ENCODE data around the gene CCDC33.

The CCDC33 gene

DNA sequence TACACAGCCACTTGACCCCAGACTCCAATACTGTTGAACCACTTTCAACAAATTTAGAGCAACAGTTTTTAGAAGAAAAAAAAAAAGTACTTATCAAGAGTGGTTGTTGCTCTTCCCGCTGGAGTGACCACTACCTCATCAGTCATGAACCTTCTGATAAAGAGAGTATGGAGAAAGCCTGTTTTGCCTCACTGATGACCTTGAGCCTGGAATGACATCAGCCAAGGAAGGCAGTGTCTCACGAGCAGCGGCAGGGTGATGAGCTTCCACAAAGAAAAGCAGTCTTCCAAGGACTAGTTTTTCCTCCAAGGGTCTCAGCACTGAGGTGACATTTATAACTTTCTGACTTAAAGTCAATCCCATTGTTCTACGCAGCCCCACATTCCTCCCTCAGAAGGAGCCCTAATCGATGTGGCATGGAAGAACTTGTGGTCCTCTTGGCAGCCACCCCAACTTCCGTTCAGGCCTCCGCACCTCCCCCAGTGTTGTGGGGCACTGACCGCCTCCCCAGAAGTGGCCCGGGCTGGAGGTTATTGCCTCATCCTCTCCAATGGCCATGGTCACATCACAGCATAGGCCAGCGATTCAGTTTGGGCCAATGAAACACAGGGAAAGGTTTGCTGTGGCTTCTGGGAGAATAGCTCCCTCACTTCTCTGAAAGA is 133.1 kb downstream of the CCDC33 start:
- DNase-seq, result no peak

DNA sequence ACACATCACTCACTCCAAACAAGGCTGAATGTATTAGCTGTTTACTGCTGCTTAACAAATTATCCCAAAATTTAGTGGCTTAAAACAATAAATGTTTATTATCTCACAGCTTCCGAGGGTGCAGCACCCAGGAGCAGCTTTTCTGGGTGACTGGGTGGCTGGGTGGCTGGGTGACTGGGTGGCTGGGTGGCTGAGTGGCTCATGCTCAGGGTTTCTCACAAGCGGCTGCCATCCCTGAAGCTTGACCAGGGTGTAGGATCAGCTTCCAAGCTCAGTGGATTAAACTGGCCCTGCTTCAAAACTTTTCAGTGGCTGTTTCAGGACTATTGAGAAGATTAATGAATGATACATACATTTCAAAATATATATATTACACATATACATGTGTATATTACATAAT is 133.6 kb downstream of the CCDC33 start:
- no peak for DNase-seq

DNA sequence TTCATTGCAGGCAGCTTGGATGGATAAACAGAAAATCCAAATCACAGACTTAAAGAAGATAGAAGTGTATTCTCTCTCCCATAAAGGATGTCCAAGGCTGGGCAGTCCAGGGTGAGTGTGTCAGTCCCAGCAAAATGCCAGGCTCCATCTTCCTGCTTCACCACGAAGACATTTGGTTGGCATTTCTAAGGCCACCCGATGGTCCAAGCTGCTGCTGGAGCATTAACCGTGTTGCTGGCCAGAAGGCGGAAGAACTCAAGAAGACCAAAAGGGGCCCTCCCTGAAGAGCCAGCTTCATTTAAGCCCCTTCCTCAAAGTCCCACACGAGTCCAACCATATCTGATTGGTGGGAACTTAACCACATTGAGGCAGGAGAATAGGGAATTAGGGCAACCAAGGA is 134.3 kb downstream of the CCDC33 start:
- no peak for DNase-seq

DNA sequence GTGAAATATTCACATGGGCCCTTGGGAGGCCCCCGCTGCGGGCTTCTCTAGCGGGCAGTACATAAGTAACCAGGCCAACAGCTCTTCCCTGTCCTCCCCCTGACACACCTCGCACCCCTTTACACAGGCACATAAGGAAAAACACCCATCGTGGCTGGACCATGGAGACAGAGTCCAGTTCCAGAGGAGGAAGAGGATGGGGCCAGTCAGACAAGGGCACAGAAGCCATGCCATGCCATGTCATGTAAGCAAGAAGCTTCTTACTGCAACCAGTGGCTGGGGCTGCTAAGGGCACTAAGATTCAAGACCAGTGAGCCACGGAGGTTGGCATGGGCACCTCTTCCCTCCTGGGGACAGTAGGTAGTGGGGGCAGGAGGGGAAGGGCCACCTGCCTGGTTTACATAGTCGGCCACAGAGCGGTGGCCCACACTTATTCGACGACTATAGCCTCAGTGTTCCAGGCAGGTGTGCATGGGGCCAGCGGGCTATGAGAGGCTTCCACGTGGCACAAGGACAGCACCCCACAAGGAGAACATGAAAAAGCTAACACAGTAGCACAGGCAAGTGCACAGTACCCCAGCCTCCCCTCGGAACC is 137.0 kb downstream of the CCDC33 start:
- no peak for DNase-seq

DNA sequence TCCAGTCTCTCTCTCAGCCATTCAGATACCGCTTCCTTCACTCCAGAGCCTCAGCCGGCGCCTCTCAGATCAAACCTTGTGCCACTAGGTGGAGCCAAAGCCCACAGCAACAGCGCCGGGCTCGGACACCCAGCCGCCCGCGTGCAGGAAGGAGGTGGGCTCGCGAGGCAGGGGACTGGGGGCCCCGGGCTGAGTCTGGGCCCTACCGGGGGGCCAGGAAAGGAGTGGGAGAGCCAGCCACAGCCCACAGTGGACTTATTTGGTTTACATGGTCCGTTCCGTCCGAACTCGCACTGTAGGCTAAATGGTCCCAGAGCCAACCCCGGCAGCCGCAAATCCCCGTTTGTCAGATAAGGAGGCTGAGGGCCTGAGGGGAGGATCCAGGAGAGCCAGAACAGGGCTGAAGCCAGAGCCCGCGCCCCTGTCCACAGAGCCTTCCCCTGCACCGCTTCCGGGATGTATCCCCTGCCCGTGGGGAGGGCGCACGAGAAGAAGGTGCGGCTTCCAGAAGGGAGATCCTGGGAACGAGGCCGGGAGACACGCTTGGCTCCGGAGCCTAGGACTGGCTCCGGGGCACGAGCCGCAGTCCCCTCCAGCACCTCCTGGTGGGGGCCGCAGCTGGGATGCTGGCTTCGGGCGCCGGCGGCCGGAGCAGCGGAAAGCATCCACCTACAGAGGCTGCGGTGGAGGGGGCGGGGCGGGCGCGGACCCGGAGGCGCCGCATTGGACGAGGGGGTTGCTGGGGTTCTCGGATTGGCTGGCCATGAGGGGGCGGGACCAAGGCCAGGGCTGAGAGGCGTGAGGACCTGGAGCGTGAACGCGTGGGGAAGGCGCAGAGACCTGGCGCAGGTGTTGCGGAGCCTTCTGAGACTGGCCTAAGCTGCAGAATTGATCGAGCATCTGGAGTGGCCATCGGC is 137.9 kb downstream of the CCDC33 start:
- peak; percentile 87 for DNase-seq

DNA sequence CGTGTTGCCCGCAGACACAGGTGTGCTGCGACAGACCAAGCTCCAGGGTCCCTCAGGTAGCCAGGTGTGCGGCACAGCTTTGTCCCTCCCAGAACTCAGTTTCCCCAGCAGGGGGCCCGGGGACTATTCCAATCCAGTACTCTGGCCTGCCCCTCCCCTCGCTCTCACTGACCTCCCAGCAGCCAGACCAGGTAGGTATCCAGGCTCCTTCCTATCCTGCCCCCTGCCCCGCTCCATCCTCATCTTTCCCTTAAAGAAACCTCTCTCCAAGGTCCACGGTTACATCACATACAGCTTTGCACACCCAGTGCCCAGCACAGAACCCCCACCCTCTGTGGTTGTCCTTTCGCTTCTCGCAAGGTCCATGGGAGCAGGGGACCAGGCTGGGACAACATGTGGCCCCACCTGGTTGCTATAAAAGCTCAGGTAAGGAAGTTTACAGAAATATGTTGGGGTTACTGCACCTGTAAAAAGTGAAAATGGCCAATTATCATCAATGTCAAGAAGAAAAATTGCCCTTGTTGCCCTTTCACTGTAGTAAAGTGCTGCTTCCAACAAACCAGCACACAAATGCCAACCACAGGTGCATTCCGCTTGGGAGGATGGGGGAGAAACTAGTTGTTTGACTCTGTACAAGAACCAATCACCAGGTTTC is 138.6 kb downstream of the CCDC33 start:
- DNase-seq, result no peak

DNA sequence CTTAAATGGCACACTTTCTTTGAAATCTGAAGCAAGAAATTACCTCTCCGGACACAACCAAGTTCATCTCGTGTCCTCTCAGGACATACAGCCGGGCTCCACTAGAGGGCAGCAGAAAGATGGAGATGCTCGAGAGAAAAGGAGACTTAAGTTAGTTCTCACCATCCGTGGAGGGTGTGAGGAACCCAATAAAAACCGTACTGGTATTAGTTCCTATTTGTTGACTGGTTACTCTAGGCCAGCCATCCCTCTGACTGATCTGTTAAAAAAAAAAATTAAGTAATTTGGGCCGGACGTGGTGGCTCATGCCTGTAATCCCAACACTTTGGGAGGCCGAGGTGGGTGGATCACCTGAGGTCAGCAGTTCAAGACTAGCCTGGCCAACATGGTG is 139.2 kb downstream of the CCDC33 start:
- peak; percentile 56 for DNase-seq

DNA sequence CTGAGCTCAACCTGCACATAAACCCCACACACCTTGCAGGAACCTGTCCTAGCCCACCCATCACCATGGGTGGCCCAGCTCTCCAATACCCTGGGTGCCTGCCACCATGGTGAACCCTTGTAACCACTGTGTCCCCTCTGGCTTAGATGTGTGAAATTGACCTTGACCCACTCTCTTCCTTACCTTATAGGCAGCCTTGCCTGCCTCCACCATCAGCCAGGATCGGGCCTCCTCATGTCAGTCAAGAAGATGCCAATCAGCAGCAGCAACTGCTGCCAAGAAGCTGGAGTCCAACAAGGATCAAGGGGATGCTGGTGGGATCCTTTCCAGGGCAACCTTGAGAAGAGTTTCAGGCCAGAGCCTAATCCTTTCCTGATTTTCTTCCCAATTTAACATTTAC is 140.1 kb downstream of the CCDC33 start:
- no peak for DNase-seq

DNA sequence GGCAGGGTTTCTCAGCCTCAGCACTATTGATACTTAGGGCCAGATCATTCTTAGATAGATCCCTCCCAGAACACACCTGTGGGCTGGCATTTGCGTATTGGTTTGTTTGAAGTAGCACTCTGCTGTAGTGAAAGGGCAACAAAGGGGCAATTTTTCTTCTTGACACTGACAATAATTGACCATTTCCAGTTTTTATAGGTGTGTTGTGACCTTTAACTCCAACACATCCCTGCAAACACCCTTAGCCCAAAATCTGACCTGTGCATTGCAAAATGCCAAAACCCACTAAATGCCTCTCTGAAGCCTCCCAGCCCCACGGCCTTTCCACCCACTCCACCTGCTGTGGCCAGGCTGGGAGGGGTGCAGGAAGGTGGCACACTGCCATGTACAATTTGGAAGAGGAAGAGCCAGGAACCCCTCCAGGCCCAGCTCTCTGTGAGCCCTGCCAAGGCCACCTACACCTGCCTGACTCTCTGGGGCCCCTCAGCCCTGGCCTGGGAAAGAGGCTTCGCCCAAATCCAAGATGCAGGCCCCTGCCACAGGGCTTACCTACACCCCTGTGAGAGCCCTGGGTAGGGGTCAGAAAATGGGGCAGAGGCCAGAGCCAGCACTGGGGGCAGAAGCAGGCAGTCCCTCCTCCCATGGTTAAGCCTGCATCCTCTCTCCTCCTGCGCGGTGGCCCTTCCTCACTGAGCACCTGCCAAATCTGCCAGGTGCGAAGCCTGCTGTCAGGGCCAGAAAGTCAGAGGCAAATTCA is 140.9 kb downstream of the CCDC33 start:
- no peak for DNase-seq

DNA sequence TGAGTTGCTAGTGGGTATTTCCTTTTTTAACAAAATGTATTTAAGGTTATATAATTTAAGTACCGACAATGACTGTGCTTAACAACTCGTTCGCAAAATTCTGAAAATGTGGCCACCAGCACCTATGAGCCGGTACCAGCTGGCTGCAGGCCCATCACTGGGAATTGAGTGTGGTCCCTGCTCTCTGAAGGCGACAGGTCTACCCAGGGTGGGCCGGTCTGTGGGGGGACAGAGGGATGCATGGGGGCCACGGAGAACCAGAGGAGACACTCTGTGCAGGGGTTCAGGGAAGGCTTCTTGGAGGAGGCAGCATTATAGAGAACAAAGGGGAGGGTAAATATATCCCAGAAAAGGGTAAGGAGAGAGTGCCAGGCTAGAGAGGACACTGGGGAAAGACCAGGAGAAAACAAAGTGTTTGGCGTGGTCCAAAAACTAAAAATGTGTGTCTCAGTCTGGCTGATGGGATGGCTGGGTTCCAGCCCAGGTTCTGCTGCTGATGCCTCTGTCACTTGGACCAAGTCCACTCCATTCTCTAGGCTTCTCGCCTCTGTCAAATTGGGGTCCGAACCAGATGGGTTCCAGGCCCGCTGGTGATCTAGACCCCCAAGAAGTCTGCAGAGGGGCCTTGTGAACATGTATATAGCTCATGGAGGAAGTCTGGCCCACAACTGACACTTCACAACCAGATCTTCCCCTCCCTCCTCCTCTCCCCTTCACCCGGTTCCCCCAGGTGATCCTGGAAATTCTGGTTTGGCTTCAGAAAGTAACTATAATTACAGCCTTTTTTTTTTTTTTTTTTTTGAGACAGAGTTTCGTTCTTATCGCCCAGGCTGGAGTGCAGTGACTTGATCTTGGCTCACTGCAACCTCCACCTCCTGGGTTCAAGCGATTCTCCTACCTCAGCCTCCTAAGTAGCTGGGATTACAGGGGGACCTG is 142.0 kb downstream of the CCDC33 start:
- DNase-seq, result no peak

DNA sequence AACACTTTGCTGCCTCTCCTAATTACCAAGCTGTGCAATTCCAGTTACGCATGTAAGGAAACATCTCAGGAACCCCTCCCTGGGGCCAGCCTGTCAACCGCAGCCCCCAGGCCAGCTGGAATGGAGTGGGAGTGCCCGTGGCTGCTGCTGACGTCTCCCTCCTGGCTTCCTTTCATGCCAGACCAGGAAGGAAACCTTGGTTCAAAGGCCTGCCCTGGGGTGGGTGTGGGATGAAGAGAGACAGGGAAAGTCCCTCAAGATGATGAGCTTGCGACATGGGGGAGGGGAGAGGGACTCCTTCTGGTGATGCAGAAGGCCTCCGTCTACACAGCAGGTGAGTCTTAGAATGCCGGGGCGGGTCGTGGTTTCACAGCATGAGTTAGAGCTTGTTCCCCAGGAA is 142.7 kb downstream of the CCDC33 start:
- DNase-seq, result no peak

DNA sequence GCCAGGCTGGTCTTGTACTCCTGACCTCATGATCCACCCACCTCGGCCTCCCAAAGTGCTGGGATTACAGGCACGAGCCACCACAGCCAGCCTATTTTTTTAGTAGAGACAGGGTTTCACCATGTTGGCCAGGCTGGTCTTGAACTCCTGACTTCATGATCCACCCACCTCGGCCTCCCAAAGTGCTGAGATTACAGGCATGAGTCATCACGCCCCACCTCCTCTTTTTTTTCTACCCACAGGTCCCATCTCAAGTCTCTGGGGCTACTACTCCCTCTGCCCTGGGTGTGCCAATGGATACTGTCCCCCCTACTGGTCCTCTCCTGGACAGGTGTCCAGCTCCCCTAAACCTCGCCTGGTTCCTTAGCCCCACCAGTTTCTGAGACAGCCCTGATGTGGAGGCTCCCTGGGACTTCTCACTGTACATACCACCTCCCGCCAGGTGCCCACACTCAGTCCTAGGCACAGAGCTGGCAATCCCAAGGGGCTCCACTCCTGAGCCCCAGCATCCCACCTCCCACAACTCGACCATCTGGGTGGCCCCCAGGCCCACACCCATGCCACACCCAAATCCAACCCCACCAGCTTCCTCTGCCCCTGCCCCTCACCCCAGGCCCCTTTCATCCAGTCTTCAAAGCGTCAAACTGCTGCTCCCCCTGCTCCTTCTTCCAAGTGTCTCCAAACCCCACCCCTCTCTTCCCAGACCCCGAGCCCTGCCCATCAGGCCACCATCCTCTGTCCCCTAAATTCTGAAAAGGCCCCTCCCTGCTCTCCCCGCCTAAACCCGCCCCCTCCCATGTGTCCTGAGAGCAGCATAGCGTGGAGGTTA is 144.4 kb downstream of the CCDC33 start:
- DNase-seq, result no peak

DNA sequence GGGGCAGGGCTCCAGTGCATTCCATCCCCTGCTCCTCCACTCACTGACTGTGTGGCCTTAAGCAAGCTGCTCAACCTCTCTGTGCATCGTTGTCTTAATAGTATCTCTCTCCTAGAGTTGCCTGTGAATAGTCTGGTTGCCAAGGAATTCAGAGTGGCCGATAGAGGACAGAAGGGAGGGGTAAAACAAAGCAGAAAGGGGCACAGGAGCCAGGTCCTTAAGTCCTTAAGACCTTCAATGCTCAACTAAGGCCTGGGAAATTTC is 145.0 kb downstream of the CCDC33 start:
- no peak for DNase-seq

DNA sequence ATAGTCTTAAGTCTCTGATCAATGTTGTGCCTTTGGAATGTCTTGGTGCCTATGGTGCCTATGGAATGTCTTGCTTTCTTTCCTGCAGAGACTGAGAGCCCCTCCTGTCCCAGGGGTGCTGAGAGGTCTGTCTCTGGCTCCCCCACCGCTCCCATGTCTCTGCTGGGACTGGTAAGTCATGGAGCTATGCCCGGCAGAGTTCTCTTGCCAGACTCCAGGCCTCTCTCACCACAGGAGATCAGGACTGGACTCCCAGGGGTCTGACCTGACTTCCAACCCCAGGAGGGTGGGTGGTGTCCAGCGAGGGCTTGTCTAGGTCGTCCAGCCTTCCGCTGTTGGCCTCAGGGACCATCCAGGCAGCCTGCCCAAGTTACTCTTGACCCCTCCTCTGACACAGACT is 145.4 kb downstream of the CCDC33 start:
- DNase-seq, result no peak

DNA sequence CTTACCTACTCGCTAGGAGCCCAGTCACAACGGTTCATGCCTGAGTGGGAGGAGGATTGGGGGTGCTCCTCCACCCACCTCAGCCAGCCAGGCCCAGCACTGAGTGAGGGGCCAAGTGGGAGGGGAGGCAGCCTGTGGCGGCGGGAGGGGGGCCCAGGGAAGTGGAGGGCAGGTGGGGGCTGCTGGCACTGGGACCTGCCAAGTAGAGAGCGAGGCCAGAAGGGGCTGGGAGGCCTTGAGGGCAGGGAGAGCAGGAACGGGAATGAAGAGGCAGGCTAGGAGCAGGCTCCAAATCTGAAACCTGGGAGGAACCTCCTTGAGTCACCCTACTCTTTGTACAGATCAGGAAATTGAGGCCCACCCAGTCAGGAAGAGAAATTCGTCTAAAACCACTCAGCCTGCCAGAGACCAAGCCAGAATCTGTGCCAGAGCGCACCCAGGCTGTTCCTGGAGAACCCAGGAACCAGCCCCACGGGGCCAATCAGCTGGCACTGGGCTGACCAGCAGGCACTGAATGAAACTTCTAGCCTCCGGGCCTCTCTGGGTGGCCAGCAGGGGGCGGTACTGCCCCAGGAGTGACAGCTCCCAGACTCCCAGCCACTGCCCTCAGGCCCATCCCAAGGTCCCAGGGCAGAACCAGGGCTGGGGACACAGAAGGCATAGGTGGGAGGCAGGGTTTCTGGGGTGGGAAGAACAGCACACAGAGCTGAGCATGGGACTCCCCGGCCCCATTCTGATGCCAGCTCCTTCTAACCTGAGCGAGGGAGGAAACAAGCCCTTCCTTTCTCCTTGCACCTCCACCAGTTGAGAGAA is 146.1 kb downstream of the CCDC33 start:
- DNase-seq, result peak; percentile 26

DNA sequence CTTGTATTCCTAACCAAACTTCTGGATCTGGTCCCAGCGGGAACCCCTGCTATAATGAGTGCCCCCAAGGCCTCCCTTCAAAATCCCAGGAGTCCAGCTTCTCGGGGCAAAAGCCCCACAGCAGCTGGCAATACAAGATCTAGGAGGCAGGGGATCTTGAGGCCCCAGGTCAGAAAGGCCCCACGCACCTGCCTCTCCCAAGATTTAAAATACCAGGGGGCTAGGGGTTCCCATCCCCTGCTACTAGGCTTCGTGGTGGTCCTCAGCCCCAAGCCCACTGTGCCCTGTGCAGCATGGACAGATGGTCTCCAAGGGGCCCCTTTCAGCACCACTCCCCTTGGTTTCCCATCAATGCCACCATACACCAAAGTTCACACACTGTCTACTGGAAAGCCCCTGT is 147.2 kb downstream of the CCDC33 start:
- no peak for DNase-seq

DNA sequence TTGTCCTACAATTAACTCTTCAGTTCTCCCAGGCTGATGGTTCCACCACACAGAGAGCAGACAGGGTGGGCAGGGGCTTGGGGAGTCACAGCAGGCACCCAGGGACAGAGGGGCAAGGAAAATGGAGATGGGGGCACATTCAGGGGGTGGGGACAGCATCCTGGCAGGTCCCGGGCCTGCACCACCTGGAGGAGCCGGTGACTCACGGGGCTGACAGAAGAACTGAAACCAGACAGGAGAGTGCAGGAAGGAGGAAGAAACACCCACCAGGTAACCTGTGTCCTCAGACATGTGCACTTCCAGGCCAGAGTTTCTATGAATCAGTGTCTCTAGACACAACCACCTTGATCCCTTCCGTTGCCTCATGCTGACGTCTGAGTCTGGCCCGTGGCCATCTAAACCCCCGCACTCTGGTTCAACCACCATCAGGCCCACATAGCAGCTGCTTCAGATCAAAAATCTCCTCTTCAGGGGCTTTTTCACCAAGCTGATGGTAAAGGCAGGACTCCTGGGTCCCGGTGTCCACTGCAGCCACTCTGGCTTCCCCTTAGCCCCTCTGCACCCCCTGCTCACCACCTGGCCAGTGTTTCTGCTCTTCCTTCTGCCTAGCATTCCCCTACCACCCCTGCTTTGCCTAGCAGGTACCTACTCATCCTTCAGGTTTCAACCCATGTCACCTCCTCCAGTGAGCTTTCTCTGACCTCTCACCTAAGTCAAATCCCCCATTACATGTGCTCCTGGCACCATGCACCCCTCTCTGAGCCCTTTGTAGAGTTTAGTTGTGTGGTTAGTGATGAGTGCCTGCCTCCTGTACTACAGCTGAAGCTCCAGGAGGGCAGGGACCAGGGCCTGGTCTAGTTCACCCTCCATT is 147.8 kb downstream of the CCDC33 start:
- DNase-seq, result no peak

DNA sequence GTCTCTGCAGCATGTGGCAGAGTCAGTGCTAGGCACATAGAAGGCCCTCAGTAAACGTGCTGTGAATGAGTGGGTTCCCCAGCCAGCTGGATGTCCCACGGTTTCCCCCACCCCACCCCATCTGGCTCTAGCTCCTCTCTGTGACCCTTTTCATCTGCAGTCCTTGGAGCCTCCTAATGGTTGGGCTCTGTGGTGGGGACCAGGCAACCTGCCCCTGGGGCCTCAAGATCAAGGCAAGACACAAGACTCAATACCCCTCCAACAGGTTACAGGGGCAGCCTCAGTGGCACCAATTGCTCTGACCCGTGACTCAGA is 148.4 kb downstream of the CCDC33 start:
- DNase-seq, result no peak

Measured in NCI-H526 treated with DMSO at 0.1 percent for 48 hours (cell line).